Esophagus squamous epithelium (tissue), 4 donors: ENCODE data around the gene BUD13.

Experiments
- CTCF ChIP-seq, 6 experiments: fragments of 450-650 bp in 4 of 6; fragments of 200-600 bp in 2 of 6; sonication (generic) in 2 of 6; IDR thresholded peaks; one replicate each; pipeline ENCODE4 v1.5.1; 2016 to 2019; ENCODE audit warnings: antibody characterized with exemption in 6 of 6, mild to moderate bottlenecking in 4 of 6, moderate library complexity in 4 of 6
- POLR2A ChIP-seq, 4 donors: fragments of 450-650 bp; IDR thresholded peaks; one replicate each; pipeline ENCODE4 v1.6.1; 2017; ENCODE audit warnings: antibody characterized with exemption in 4 of 4, mild to moderate bottlenecking in 4 of 4, moderate library complexity in 3 of 4

- no peak for TF ChIP-seq CTCF (IDR thresholded peaks at IDR 0.05)
- TF ChIP-seq POLR2A (IDR thresholded peaks at IDR 0.05), result no peak
Observed at GRCh38 chr11:116812109-116812508, 39.3 kb upstream of the BUD13 start.
